GM18511 (cell line): Measurements from ENCODE around the gene SETD1B.

ENCODE experiments used
- ATAC-seq: cut with Tn5 transposase; IDR thresholded peaks from one replicate; pipeline ENCODE4 v1.9.1; 2021; ENCODE audit warnings: mild to moderate bottlenecking, moderate library complexity; ENCODE audit not compliant: unreplicated experiment

Gene SETD1B

DNA sequence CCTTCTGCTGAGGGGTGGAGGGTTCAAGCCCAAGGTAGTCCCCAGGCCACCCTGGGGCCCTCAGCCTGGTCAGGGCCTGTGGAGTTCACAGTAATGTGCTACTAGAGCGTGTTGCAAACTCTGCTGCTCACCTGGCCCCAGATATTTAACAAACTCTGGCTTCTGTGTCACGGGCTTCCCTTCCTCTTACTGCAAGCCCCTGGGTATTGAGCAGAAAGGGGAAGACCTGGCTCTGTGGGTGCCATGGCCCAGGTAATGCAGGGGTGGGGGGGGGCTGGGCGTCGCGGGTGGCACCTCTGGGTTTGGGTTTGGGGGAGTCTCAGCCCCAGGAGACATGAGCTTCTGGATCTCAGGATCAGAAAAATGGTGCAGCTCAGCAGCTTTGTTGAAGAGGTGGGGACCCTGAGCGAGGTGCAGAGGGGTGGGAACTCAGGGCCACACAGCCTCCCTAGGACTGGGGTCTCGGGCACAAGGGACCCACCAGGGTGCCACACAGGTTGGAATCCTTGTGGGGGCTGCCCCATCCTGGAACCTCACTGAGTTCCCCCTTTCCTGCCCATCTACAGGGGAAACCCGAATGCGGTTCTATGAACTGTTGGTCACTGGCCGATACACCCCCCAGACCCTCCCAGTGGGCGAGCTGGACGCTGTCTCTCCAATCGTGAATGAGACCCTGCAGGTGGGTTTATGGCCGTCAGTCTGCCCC lies 4.0 kb downstream of the SETD1B start:
- ATAC-seq, result no peak

DNA sequence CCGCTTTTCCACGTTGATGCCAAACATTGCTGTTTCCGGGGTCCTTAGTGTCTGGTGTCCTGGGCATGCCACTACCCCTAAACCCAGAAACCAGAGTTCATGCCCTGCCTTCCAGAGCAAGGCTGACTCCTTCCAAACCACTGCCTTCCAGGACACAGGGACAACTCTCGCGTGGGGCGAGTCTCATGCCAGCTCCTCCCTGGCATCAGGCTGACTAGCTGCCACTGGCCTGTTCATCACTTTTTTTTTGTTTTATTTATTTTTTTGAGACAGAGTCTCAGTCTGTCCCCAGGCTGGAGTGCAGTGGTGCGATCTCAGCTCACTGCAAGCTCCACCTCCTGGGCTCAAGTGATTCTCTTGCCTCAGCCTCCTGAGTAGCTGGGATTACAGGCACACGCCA lies 4.8 kb downstream of the SETD1B start:
- no peak for ATAC-seq

DNA sequence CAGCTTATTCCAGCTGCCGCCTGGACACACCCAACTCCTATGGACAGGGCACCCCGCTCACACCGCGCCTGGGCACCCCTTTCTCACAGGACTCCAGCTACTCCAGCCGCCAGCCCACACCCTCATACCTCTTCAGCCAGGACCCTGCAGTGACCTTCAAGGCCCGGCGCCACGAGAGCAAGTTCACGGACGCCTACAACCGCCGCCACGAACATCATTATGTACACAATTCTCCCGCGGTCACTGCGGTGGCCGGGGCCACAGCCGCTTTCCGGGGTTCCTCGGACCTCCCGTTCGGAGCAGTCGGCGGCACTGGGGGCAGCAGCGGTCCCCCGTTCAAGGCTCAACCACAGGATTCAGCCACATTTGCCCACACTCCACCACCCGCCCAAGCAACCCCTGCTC lies 5.9 kb downstream of the SETD1B start:
- no peak for ATAC-seq

DNA sequence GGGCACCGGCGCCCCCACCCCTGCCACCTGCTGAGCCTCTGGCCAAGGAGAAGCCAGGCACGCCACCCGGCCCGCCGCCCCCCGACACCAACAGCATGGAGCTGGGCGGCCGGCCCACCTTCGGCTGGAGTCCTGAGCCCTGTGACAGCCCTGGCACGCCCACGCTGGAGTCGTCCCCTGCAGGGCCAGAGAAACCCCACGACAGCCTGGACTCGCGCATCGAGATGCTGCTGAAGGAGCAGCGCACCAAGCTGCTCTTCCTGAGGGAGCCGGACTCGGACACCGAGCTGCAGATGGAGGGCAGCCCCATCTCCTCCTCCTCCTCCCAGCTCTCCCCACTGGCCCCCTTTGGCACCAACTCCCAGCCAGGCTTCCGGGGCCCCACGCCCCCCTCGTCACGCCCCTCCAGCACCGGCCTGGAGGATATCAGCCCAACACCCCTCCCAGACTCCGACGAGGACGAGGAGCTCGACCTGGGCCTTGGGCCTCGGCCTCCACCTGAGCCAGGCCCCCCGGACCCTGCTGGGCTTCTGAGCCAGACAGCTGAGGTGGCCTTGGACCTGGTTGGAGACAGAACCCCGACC lies 6.5 kb downstream of the SETD1B start:
- no peak for ATAC-seq

DNA sequence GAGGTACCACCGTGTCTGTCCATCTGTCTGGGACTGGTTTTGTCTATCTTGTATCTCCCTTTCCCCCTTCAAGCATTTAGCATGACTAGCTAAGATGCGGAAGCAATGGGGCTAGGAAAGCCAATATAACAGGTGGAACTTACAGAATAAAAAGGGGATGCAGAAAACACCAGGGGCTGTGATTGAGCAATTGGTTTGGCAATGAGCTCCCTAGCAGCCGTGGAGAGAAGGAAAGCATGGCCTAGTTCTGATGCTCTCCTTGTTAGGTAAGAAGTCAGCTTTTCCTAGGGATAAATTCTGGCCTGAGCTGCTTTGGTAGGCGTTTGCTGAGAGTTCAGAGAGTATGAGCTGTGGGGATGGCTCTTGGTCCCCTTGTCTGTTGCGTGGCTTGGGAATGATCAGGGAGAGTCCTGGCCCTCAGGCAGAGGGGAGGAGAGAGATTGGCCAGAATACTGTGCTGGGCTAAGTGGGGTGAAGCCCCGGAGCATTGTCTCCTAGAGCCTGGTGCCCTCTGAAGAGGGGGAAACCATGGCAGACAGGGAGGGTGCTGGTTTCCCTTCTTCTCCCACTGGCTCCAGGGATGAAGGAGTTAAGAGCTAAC lies 7.1 kb downstream of the SETD1B start:
- no peak for ATAC-seq

DNA sequence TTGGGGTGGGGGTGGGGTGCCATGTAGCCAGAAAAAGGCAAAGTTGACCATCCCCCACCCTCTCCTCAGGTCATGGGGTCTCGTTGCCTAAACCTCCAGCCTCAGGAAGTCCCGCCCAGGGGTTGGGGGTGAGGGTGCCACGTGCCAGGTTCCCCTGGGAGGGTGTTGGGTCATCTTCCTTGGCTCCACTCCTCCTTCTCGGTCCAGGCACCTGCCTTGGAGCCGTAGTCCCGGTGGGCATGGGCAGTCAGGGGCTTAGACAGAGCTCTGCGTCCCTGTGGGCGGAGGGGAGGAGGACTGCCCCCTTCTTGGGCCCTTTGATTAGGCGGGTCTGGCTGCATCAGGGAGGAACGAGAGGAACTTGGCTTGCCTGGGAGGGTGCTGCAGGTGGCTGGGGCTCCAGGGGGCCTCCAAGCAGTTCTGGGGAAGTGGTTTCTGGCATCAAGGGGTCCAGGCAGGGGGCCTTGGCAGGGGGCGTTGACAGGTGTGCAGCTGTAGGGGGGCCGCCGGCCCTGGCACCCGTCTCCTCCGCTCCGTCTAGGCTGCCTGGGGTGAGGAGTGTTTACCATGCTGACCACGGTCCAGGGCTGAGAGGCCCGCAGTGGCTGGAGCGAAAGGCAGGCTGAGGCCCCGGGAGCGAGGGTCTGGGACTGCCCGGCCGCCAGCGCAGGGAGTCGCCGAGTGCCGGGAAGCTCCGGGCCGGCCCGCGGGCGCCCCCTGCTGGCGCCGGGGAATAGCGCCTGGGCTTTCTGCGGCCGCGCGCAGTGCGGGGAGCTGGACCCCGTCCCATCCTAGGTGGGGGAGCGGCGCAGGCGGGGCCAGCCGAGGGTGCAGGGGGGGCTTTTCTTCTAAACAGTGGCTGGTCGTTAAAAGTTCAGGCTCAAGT lies 7.9 kb downstream of the SETD1B start:
- peak; percentile 76 for ATAC-seq

DNA sequence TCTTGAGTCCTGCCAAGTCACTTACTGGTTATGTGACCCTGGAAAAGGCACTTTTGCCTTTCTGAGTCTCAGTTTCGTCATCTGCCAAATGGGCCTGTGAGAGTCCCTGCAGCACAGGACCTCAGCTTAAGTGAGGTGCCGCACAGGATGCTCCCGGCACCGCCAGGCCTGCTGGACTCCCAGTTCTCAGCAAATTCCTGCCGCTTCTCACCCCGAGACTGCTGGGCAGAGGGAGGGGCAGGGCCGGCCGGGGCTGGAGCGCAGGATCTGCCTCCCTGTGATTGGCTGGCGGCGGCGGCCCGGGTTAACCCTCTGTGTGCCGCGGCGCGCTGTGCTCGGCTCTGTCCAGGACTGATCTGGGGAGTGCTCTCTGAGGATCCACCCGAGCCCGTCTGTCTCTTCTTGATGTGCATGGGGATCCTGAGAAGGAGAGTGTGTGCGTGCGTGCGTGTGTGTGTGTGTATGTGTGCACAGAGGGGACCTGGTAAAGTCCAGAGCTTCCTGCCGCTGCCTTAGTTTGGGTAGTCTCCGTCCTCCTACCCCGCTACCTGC lies 8.6 kb downstream of the SETD1B start:
- peak; percentile 40 for ATAC-seq

DNA sequence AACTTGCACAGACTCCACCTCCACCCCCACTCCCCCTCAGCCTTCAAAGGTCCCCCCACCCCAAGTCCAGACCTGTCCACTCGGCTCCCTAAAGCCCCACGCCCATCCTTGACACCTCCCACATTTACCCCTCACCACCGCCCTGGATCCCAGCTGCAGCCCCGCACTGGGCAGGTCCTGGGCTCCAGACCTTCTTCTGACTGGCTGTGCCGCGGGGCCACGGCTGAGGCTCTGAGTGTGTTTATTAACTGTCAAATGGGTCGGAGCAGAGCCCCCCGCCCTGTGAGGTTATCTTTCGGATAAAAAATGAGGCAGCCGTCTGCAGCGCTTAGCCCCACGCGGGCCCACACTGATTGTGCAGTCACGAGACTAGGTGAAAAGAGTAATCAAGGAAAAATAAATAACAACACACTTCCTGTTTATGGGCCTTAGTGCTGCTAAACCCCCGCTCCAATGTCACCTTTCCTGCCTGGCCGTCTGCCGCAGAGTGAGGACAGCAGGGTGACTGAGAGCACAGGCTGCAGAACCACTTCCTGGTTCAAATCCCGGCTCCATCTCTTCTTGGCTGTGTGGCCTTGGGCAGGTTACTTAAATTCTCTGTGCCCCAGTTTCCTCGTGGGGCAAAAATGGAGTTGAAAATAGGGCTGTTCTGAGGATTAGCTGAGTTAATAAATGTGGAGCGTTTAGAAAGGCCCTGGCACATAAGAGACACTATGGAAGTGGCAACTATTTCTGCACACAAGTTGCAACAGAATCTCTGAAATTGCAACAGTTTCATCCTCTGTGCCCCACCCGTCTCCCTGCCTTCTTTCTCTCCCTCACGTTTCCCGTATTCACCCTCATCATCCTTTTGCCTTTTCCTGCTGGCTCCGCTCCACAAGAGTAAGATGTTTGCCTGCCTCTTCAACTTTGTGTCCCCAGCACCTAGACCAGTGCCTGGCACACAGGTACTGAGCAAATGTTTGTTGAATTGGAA lies 9.4 kb downstream of the SETD1B start:
- no peak for ATAC-seq

DNA sequence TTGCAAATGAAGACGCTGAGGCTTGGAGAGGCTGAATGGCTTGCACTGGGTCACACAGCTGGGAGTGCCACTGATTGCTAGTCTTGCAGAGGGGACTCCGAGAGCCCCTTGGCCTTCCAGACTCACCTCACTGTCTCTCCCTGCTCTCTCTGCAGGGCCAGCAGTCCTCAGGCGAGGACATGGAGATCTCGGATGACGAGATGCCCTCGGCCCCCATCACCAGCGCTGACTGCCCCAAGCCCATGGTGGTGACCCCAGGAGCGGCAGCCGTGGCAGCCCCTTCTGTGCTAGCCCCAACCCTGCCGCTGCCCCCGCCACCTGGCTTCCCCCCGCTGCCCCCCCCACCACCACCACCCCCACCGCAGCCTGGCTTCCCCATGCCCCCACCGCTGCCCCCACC lies 10.1 kb downstream of the SETD1B start:
- ATAC-seq, result no peak

DNA sequence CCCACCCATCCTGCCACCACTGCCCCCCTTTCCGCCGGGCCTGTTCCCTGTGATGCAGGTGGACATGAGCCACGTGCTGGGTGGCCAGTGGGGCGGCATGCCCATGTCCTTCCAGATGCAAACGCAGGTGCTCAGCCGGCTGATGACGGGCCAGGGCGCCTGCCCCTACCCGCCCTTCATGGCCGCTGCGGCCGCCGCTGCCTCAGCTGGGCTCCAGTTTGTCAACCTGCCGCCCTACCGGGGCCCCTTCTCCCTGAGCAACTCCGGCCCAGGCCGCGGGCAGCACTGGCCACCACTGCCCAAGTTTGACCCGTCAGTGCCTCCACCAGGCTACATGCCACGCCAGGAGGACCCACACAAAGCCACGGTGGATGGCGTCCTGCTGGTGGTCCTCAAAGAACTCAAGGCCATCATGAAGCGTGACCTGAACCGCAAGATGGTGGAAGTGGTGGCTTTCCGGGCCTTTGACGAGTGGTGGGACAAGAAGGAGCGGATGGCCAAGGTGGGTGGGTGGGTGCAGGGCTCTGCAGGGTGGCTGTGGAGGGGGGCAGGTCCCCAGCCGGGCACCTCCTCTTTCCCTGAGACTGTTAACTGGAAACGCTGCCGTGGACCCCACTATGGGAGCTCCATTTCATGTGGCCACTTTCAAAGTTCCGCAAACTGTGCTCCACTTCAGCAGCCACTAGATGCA lies 10.8 kb downstream of the SETD1B start:
- ATAC-seq, result no peak

DNA sequence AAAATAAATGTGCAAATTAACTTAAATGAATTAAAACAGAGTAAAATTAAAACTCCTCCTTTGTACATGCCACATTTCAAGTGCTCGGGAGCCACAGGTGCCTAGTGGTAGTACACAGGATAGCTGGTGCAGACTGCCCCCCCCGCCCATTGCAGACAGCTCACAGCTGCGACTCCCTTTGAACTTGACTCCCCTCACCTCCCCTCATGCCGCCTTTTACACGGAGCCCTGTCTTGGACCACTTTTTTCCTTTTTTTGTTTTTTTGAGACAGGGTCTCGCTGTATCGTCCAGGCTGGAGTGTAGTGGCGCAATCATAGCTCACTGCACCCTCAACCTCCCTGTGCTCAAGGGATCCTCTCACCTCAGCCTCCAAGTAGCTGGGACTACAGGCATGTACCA lies 11.5 kb downstream of the SETD1B start:
- ATAC-seq, result no peak

DNA sequence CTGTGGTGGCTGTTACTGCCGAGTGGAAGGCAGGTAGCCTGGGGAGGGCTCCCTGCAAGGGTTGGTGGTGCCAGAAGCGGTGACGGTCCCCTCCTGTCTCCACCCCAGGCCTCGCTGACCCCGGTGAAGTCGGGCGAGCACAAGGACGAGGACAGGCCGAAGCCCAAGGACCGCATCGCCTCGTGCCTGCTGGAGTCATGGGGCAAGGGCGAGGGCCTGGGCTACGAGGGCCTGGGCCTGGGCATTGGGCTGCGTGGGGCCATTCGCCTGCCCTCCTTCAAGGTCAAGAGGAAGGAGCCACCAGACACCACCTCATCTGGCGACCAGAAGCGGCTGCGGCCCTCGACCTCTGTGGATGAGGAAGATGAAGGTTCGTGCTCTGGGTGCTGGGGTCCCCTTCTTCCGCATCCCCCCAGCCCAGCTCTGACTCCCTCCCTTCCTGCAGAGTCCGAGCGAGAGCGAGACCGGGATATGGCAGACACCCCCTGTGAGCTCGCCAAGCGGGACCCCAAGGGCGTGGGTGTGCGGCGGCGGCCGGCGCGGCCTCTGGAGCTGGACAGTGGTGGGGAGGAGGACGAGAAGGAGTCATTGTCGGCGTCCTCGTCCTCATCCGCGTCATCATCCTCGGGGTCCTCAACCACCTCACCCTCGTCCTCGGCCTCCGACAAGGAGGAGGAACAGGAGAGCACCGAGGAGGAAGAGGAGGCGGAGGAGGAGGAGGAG lies 13.3 kb downstream of the SETD1B start:
- ATAC-seq, result no peak

DNA sequence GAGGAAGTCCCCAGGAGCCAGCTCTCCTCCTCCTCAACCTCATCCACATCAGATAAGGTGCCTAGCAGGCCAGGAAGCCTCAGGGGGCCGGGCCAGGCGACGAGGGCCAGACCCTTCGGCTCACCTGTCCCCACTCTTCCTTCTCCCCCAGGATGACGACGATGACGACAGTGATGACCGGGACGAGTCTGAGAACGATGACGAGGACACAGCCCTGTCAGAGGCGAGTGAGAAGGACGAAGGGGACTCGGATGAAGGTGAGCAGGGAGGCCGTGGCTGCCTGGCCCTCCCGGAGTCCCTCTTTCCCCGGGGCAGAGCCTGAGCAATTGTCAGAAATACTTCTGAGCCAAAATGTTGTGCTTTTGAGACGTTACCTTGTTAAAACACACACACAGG lies 13.8 kb downstream of the SETD1B start:
- ATAC-seq, result no peak

DNA sequence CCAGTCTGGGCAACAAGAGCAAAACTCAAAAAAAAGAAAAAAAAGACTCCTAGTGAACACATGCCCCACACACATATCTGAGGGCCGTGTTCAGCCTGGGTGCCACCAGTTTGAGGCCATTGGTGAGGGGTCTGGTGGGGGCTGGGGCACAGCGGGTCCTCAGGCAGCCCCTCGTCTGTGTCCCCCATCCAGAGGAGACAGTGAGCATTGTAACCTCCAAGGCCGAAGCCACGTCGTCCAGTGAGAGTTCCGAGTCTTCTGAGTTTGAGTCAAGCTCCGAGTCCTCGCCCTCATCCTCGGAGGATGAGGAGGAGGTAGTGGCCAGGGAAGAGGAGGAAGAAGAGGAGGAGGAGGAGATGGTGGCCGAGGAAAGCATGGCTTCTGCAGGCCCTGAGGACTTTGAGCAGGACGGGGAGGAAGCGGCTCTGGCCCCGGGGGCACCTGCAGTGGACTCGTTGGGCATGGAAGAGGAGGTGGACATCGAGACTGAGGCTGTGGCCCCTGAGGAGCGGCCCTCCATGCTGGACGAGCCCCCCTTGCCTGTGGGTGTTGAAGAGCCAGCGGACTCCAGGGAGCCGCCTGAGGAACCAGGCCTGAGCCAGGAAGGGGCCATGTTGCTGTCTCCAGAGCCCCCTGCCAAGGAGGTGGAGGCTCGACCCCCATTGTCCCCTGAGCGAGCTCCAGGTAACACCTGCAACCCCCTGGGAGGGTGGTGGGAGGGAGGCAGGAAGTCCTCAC lies 15.6 kb downstream of the SETD1B start:
- no peak for ATAC-seq

DNA sequence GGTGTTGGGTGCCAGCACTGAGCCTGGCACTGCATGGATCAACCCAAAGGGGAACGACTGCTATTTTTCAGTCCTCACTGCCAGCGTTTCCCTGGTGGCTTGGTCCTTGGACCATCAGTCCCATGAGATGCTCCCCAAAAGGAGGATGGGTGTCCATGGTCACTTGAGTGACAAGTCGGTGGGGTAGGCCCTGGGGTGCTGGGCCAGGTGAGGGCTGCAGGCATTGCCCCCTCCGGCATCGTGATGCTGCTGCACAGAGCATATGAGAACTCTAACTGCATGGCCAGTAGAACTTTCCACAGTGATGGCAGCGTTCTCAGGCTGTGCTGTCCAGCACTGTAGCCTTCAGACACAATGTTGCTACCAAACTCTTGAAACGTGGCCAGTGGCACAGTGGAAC lies 16.2 kb downstream of the SETD1B start:
- no peak for ATAC-seq

DNA sequence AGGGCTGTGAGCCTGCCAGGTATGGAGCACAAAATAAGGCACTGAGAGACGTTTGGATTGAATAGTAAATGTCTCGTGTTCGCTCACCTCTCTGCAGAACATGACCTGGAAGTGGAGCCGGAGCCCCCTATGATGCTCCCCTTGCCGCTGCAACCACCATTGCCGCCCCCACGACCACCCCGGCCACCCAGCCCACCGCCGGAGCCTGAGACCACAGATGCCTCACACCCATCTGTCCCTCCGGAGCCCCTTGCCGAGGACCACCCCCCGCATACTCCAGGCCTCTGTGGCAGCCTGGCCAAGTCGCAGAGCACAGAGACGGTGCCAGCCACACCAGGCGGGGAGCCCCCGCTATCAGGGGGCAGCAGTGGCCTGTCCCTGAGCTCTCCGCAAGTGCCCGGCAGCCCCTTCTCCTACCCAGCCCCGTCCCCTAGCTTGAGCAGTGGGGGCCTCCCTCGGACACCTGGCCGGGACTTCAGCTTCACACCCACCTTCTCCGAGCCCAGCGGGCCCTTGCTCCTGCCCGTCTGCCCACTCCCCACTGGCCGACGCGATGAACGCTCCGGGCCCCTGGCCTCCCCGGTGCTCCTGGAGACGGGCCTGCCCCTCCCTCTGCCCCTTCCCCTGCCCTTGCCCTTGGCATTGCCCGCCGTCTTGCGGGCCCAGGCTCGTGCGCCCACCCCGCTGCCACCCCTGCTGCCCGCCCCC lies 18.7 kb downstream of the SETD1B start:
- ATAC-seq, result no peak

DNA sequence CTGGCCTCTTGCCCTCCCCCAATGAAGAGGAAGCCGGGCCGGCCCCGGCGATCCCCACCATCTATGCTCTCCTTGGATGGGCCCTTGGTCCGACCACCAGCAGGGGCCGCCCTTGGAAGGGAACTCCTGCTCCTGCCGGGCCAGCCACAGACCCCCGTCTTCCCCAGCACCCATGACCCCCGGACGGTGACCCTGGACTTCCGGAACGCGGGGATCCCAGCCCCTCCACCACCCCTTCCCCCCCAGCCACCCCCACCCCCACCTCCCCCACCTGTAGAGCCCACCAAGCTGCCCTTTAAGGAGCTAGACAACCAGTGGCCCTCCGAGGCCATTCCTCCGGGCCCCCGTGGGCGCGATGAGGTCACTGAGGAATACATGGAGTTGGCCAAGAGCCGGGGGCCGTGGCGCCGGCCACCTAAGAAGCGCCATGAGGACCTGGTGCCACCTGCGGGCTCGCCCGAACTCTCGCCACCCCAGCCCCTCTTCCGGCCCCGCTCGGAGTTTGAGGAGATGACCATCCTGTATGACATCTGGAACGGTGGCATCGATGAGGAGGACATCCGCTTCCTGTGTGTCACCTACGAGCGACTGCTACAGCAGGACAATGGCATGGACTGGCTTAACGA lies 19.4 kb downstream of the SETD1B start:
- ATAC-seq, result no peak
